Stimulated activated CD8-positive, alpha-beta memory T cell treated with anti-CD3 and anti-CD28 coated beads, Interleukin-4, amount 100 ng/mL, for 48 hours (primary cell): ENCODE results near the gene TOR1A.

Experiments used
- DNase-seq: peaks from one replicate; pipeline ENCODE4 v3.0.0-alpha.2; 2020

TOR1A gene

DNA sequence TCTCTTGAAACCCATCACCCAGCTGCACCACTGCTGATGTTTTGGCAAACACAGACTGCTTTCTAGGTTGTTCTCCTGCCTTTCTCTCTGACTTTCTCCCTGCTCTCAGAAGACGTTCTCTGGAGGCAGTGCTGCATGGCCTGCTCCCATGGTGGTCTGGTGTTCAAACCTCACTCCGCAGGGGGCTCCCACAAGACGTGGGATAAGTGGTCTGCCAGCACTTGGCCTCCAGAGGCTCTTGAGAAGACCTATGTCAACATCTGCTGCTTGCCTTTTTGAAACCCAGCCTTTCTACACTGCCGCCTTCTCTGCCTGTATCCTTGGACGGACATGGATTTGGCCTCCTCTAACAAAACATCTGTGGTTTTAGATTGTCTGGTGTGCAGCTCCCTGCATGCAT is 27.9 kb upstream of the TOR1A start:
- DNase-seq: no peak

DNA sequence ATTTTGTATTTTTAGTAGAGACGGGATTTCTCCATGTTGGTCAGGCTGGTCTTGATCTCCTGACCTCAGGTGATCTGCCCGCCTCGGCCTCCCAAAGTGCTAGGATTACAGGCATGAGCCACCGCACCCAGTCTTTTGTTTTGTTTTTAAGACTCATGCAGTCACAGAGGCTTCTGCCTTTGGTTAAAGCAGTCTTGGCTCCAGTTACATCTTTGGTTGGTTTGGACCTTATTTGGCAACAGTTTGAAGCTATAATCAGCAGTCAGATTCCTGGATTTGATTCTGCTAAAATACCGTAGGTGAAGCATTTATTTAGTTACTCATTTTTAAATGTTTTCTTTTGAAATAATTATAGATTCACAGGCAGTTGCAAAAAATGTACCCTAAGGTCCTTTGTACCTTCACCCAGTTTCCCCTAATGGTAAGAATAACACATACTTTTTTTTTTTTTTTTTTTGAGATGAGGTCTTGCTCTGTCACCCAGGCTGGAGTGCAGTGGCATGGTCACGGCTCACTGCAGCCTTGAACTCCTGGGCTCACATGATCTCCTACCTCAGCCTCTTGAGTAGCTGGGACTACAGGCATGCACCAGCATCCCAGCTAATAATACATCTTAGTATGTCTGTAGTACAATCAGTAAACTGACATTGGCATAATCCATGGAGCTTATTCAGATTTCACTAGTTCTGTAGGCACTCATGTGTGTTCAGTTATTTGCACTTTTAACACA is 27.1 kb upstream of the TOR1A start:
- DNase-seq: no peak

DNA sequence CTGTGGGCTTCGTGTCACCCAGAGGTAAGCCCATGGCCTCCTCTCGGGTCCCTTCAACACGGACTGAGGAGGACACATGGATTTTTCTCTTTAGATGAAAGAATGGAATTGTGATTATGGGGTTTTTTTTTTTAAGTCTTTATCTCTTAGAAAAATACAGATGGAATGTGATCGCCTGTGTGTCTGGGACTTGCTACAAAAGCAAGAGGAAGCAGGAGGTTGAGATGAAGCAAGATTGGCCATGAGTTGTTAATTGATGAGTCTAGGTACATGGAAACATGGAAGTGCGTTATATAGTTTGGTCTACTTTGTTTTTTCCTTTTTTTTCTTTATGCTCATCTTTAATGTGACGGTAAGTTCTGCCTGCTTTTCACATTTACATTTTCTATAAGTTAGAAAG is 26.0 kb upstream of the TOR1A start:
- no peak for DNase-seq

DNA sequence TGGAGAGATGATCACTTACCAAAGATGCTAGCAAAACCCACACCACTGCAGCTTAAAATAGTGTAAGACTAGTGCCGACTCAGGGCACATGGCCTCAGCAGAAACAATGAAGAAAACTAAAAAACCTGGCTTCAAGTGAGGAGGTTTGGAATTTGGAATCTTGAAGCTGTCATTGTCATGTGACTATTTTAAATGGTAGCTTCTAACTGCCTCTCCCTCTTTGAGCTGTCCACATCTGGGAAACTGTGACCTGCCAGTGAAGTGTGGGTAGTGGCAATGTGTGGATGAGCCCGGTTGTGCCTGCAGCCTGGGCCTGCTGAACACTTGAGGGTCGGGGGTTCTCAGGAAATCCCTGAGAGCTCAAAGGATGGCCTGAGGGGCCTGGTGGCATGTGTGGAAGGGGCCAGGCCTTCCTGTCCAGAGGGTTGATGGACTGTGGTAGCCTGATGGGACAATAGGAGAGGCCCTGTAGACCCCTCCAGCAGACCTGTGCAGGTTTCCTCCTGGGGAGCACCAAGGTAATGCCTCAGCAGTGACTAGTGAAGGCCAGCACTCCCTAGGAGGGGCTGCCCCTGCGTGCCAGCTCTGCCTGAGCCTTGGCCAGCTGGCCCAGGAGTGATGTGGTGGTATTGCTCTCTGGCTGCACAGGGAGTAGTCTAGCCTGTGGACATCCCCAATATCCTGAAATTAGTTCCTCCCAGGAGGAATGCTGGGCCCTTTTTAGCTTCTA is 24.9 kb upstream of the TOR1A start:
- DNase-seq: no peak

DNA sequence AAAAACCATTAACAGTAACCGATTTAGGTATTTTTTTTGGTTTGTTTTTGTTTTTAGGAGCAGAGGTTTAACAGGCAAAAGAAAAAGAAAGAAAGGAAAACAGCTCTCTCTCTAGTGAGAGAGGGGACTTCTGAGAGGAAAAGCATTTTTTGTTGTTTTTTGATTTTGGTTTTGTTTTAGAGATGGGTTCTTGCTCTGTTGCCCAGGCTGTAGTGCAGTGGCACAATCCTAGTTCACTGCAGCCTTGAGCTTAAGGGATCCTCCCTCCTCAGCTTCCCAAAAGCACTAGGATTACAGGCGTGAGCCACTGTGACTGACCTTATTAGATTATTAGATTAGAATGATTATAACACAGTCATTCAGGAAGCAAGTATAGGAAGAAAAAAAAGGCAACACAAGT is 21.4 kb upstream of the TOR1A start:
- DNase-seq: no peak

DNA sequence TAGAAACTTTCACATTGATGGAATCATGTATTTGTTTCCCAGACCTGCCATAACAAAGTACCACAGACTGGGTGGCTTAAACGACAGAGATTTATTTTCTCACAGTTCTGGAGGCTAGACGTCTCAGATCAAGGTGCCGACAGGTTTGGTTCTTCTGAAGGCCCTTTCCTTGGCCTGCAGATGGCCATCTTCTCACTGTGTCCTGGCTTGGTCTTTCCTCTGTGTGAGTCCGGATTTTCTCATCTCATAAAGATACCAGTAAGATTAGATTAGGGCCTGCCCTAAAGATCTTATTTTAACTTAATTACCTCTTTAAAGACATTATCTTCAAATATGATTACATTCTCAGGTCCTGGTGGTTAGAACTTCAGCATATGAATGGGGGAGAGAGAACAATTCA is 17.1 kb upstream of the TOR1A start:
- no peak for DNase-seq

DNA sequence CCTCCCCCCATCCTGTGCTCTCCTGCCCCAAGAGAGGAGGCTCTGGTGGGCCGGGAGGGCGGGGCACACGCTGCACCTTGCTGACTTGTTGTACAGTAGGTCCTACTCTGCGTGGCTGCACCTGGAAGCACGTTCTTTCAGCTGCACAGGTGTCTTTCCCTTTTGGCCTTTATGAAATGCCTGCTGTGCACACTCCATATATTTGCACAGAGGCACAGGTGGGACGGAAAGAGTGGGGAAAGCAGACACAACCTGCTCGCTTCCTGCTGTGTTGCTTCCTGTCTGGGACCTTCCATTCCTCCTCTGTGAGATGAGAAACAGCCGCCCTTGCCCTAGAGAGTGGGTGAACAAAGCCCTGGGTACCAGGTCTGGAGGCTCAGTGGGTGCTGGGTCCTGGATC is 16.1 kb upstream of the TOR1A start:
- DNase-seq: no peak

DNA sequence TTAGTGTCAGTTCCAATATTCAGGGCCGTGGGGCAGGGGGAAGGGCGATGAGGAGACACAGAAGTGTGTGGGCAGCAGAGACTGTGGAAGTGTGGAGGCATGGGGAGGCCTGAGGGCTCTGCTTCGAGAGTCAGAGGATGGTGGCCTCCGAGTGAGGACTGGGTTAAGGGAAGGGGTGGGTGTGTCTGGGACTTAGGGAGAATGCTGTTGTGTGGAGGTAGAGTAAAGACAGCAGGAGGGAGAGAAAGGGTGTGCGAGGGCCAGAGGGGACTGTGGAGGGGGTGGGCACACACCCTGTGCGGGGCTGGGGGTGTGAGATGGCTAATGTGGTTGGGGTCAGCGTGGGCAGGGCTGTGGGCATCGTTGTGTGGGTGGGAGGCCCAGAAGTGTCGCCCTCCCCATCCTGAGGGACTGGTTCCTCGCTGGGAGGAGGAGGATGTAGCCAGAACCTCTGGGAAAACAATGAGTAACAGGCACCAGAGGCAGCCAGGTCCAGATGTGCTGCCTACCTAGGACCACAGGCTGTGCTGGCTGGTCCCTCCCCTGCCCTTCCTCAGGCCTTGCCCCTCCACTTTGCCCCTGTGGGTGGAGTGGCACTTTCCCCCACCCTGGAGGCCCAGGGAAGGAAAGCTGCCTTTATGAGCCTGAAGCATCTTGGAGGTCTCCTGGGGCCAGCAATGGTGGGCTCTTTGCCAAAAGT is 15.5 kb upstream of the TOR1A start:
- no peak for DNase-seq

DNA sequence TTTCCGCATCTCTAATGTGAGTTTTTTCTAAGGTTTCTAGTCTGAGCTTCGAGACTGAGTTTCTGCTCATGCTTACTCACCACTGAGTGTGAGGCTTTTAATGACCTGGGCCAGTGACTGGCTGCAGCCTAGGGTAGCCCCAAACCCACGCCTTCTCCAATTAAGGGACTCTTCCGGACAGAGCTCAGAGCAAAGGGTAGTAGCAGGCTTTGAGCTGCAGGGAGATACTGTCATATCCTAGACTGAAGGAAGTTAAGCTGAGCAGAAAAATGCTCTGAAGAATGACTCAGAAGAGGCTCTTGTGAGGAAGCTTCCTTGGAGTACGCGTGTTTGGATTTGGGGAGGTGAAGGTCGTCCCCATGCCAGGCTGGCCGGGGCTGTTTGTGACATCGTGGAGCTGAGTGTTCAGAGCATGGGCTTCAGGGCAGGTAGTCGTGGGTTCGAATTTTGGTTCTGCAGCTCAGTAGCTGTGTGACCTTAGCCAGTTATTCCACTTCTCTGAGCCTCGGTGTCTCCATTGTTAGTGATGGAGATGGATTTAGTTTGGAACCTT is 14.8 kb upstream of the TOR1A start:
- peak; percentile 43 for DNase-seq

DNA sequence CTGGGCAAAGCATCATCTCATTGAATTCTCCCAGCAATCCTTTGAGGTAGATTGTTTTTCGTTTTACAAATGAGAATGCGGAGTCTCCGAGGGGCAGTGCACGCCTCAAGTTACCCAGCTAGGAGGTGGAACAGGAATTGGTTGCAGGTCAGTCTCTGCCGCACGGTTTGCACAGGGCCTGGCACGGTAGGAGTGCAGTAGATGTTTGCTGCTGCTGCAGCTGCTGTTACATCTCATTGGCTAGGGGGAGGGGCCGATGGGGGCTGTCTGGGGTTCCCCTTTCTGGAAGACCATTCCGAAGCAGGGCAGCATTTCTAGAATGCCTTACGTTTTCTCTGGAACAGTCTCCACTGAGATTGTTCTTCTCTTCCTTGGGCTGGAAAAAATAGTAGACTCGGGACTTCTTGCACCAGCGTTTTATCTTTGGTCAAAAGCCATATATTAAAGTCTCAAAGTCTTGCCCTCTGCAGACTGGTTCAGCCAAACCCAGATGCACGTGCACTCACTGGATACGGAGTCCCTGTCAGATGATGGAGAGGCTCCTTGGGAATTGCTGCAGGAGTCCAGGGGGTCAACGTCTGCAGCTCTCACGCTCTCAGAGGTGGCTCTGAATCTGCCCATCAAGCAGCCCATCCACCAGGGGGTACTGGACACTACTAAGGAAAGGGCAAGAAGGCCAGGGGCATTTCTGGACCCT is 12.5 kb upstream of the TOR1A start:
- DNase-seq: peak; percentile 68

DNA sequence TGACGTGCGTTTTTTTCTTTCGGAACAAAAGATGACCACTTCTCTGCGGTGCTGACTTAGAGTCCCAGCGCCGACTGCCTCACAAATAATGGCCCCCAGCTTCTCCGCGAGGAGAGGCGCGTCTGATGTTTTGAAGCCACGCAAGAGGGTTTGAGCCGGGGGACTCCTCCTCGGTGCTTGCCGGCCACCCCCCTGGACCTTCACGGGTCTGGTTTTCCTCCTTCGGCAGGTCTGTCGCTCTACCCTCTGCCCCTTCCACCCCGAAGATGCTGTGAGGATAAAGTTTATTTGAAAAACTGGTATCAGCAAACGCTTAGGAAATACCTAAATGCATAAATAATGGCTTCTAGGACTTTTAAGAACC is 11.9 kb upstream of the TOR1A start:
- DNase-seq: no peak

DNA sequence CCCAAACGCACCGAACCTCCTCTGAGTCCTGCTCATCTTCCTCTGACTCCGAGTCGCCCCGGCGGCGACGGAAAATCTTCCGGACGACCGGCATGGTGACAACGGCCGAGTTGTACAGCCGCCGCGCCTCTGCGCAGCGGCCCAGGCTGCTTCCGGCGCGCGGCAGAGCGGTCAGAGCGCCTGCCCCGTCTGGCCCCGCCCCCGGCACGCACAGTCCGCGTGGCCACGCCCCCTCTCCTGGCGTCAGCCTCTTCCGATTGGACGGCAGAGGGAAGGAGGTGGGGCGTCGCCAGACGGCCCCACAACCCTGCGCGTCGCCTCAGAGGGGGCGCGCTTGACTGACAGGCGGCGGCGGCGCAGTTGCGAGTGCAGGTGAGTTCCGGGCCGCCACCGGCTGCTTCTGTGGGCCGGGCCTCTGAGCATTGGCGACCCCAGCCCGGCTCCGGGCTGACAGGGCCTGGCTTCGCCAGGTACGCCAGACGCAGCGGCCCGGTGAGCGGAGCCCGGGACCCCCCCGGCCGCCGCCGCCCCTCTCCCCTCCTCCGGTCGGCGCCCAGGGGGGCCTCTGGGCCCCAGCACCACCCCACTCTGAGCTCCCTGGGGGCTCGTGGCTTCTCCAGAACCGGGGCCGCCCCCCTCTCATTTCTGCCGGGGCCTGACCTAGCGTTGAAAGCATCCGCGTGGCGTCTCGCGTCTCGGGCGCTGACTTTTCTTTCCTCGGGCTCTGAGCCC is 11.4 kb upstream of the TOR1A start, which contains the start of the genes C9orf78 and USP20:
Gene C9orf78, minus strand, starts transcription at position 148 of the 732 bp plus-strand sequence. Its CDS starts 54 bp downstream, at position 94.
Gene USP20, plus strand, starts transcription at position 331 of the 732 bp plus-strand sequence. CDS start 17,098 bp downstream, outside the sequence.
- DNase-seq: peak; percentile 97

DNA sequence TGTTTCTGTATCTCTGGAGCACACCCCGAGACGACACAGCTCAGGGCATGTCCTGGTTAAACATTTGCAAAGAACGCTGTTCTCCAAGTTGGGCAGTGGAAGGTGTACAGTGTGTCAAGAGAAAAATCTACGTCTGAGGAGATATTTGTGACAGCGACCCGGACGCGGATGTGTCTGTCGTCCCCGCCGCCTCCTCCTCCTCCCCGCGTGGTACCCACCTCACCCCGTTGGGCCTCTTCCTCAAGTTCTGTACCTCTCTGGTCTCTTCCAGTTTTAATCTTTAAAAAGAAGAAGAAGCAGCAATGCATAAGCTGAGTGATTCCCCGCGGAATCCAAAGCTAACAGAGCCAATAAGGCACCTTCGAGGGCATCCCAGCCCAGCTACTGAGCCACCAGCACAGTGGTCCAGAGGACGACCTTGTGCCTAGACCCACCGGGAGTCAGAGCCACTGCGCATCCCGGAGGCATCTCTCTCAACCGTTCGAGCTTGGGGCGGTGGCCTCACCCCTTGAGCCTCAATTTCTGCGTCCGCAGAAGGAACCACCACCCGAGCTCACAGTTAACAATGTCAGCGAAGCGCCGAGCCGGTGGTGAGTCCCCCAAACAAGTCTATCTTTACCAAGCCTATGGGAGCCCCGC is 10.7 kb upstream of the TOR1A start:
- DNase-seq: peak; percentile 59

DNA sequence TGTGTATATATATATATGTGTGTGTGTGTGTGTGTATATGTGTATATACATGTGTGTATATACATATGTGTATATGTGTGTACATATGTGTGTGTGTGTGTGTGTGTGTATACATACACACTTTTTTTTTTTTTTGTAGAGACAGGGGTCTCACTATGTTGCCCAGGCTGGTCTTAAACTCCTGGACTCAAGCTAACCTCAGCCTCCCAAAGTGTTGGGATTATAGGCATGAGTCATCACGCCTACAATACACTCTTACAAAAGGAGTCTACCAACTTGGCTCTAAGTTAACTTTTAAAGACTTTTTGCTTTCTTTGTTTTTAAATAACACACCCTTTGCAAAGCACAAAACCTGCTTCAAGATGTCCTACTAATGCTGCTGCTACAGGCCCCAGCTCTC is 9.0 kb upstream of the TOR1A start:
- no peak for DNase-seq

DNA sequence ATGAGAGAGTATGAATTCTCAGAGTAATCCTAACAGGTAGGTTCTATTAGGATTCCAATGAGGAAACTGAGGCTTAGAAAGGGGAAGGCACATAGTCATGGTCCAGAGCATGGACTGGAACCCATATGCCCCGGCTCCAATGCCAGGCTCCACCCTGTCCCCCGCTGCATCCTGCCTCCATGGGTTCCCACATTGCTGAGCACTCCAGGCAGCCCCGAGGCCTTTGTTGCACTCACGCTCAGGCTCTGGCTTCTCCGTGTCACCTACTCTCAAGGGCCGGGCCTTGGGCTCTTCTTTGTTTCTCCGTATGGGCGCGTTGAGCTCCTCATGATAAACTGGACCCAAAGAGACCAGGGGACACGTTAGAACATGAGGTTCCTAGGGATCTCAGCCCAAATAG is 5.0 kb upstream of the TOR1A start:
- no peak for DNase-seq

DNA sequence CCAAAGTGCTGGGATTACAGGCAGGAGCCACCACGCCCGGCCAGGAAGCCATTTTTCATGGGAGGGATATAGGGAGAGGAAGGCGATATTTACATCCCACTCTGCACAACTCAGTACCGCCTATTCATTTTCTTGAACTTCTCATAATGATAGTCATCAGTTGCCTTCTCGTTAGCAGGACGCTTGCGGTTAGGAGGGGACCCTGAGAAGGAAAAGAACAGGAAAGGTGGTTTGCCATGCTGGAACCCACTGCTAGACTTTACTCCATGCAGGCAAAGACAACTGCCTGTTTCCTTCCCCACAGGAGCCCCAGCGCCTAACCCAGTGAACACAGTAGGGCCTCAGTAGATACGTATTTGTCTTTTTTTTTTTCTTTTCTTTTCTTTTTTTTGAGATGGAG is 4.1 kb upstream of the TOR1A start:
- DNase-seq: no peak

DNA sequence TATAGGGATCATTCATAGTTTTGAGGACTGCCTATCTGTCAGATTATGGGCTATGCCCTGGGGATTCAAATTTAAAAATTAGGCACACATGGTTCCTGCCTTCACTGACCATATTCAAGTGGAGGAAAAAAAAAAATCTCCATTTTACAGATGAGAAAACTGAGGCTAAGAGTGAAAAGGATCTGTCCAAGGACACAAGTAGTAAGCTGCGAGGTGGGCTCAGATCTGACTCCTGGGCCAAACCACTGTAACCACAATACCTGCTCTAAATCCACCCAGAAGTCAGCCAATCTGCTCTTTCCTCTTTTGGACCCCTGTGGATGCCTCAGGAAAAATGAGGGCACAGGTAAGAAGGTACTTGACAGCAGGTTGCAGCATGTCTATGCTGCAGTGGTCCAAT is 2.8 kb upstream of the TOR1A start:
- DNase-seq: no peak

DNA sequence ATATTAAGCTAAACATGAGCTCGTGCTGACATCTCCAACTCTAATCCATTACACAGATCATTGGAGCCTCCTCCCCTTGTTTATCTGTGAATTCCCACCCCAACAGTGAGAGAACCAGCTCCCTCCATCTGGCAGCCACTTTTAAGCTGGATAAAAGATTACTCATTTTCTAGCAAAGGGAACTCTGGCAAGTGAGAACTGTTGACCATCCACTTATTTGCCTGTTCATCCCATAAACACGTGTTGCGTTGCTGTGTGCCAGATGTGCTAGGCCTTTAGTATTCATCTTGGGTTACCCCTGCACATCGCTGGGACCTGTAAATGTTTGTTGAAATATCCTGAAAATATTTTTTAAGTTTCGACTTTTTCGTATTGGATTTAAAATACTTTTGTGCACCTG is 2.4 kb upstream of the TOR1A start:
- DNase-seq: no peak

DNA sequence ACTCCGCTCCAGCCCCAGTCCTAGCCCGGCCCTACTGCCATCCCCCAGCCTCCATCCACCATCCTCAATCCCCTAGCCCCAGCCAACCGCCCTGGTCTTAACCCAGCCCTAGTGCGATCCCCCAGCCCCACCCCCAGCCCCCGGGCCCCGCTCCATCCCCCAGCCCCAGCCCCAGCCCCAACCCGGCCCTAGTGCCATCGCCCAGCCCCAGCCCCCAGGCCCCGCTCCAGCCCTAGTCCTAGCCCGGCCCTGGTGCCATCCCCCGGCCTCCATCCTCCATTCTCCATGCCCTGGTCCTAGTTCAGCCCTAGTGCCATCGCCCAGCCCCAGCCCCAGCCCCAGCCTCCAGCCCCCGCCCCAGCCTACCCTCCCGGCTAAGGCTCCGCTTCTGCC is 398 bp downstream of the TOR1A start:
- DNase-seq: no peak

DNA sequence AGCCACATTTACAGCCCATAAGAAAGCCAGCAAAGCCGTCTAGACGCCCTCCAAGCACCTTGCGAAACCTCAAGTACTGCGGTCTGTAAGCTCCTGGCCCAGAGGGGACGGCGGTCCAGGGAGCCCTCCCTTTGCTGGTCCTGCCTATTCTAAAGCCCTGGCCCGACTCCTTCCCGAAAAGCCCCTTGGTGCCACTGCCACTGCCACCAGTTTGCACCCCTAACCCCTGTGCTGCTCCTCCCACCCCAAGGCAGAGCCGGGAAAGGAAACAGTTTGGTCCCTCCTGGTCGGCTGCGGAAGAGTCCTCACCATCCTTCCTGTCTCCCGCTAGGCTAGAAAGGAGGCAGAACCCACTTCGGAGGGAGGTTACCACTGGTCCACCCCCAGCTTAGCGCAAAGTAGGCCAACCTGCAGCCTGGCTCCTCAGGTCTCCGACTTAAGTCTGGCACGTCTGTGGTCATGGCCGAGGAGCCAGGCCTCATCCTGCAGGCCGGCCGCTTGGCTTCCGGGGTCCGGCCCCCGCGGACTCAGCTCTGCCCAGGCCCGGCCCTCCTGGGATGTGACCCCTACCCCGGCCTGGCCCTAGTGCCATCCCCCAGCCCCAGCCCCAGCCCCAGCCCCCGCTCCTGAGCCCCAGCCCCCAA is 916 bp downstream of the TOR1A start:
- peak; percentile 50 for DNase-seq
